Muscle of leg (tissue), 11 donors: ENCODE results near the gene CD300A. TPM values are rescaled to one million over a fixed set of nuclear protein-coding genes. Genes with fewer than 3 reads are reported as not detected.

Source experiments
- DNase-seq: peaks from one replicate; pipeline ENCODE4 v3.0.0; 2013
- H3K27ac ChIP-seq: one replicate; pipeline ENCODE4 v1.5.1; 2013; ENCODE audit warnings: mild to moderate bottlenecking, low read length, control low read depth
- H3K27me3 ChIP-seq: one replicate; pipeline ENCODE4 v1.6.1; 2013; ENCODE audit warnings: low read length; ENCODE audit not compliant: control insufficient read depth, insufficient read depth
- H3K36me3 ChIP-seq: one replicate; pipeline ENCODE4 v1.6.1; 2013; ENCODE audit warnings: low read length; ENCODE audit not compliant: control insufficient read depth, insufficient read depth
- H3K4me1 ChIP-seq: one replicate; pipeline ENCODE4 v1.6.1; 2013; ENCODE audit warnings: low read length; ENCODE audit not compliant: control insufficient read depth, insufficient read depth
- H3K4me3 ChIP-seq: one replicate; pipeline ENCODE4 v1.5.1; 2013; ENCODE audit warnings: low read length, control low read depth
- H3K9me3 ChIP-seq: replicated peaks from 2 replicates; pipeline ENCODE4 v1.6.1; 2013; ENCODE audit warnings: low read depth, low read length; ENCODE audit not compliant: control insufficient read depth
- WGBS: methylation state at CpG from one replicate; pipeline ENCODE4 v1.1.5; 2013; ENCODE audit warnings: missing lambda C conversion rate; ENCODE audit not compliant: insufficient coverage; 5-methylcytosine and 5-hydroxymethylcytosine counted together
- polyA plus RNA-seq, 8 donors: library from polyadenylated mRNA; unstranded; fragments of 120-200 nt; gene quantifications; one replicate each; pipeline versions ENCODE4 v1.2.1 to v1.2.3, GENCODE V29; 2013; ENCODE audit warnings: inconsistent platforms in 1 of 8, low replicate concordance in 1 of 8; ENCODE audit not compliant: insufficient read length in 8 of 8, insufficient read depth in 1 of 8
- total RNA-seq: library from RNA; stranded (reverse); fragments of 120-200 nt; gene quantifications from one replicate; pipeline ENCODE4 v1.2.4, GENCODE V29; 2013

CD300A gene
- total and polyA plus RNA-seq, 9 donors = 1.7 to 4.0 (median 2.4) TPM

DNA sequence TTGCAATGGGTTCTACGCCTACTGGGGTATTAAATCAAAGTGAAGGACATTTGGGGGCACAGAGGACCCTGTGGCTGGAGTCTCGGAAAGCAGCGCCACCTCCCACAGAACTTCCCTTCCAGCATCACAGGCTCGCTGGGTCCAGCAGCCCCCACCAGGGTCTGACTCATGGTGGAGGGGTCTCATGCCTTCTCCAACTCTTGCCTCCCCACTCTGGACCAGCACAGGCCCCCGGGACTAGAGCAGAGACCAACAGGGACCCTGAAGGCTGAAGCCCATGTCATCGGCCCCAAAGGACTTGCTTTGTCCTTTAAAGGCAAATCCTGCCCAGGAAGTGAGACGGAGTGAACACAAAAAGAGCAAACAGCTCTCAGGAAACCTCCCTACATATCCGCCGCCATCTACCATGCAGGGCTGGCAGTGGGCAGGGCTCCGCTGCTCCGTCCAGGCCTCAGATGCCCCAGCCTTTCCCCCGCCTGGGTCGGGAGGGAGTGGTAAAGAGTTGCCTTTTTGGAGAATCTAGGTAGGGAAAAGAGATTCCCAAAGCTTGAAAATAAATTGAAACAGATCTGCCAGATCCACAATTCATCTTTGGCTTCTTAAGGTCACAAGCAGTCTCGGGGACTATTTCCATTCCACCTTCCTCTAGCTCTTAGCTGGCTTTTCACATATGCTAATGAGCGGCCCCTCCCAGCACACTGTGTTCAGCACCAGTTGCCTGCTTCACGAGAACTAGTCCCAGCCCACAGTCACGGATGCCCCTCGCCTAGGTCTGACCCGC lies 36.6 kb upstream of the CD300A start:
- Histone ChIP-seq H3K27me3 (peaks cover 26% of the 10 kb centered on the region), H3K4me3 (peak overlapping the region; percentile 71), H3K36me3 (no peaks in the 10 kb centered on the region), H3K4me1 (peaks cover 56% of the 10 kb centered on the region), H3K27ac (peak overlapping the region; percentile 86), H3K9me3 (no peaks in the 10 kb centered on the region)
- 46% methylated on average over 6 of the region's 19 CpGs for WGBS
- DNase-seq = no peak

GRCh38 chr17:74430385-74430705 lies 36.1 kb upstream of the CD300A start:
- H3K27me3 ChIP-seq = peaks cover 26% of the 10 kb centered on the region
- peaks cover 53% of the 10 kb centered on the region for H3K4me1 ChIP-seq
- H3K36me3 ChIP-seq = no peaks in the 10 kb centered on the region

GRCh38 chr17:74430706-74431567 lies 35.5 kb upstream of the CD300A start:
- Histone ChIP-seq H3K36me3 (no peaks in the 10 kb centered on the region), H3K27me3 (peaks cover 26% of the 10 kb centered on the region), H3K27ac (peak overlapping the region; percentile 86), H3K4me3 (peak overlapping the region; percentile 71), H3K4me1 (peaks cover 59% of the 10 kb centered on the region), H3K9me3 (no peaks in the 10 kb centered on the region)
- WGBS = under 1% methylated on average over 61 of the region's 67 CpGs
- DNase-seq = peak; percentile 67

More at GRCh38 chr17:74430385-74430705, 36.1 kb upstream of the CD300A start:
- H3K9me3 ChIP-seq = no peaks in the 10 kb centered on the region
- WGBS = 25% methylated on average over 13 of the region's 13 CpGs
- peak overlapping the region; percentile 86 for H3K27ac ChIP-seq
- H3K4me3 ChIP-seq = peak overlapping the region; percentile 71
- no peak for DNase-seq

GRCh38 chr17:74431568-74432423 lies 34.6 kb upstream of the CD300A start, which contains the start of gene GPRC5C:
TSS of gene GPRC5C (plus strand) at chr17:74432088. CDS start at chr17:74439777, 7,689 bp downstream.
- no peaks in the 10 kb centered on the region for H3K36me3 ChIP-seq
- peak within 1 kb of the TSS; percentile 71 for H3K4me3 ChIP-seq
- peaks cover 64% of the 10 kb centered on the region for H3K4me1 ChIP-seq
- peak; percentile 76 for DNase-seq
- peak within 1 kb of the TSS; percentile 86 for H3K27ac ChIP-seq
- H3K27me3 ChIP-seq = peaks cover 26% of the 10 kb centered on the region
- no peaks in the 10 kb centered on the region for H3K9me3 ChIP-seq
- WGBS = 1% methylated on average over 68 of the region's 81 CpGs

DNA sequence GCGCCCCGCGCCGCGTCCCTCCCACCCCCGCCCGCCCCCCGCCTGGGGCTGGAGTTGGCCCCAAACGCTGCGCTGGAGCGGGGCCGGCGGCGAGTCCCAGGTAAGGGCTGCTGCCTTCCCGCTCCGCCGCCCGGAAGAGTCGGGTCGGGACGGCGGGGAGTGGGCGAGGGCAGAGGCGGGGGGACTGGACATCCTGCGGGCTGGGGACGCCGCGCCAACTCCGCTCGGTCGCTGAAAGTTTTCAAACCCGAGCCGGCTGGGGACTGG lies 34.1 kb upstream of the CD300A start:
- Histone ChIP-seq H3K36me3 (no peaks in the 10 kb centered on the region), H3K27ac (no peak overlapping the region), H3K9me3 (peaks cover under 1% of the 10 kb centered on the region), H3K4me1 (peaks cover 58% of the 10 kb centered on the region), H3K27me3 (peaks cover 26% of the 10 kb centered on the region), H3K4me3 (peak overlapping the region; percentile 71)
- 1% methylated on average over 32 of the region's 33 CpGs for WGBS
- no peak for DNase-seq

DNA sequence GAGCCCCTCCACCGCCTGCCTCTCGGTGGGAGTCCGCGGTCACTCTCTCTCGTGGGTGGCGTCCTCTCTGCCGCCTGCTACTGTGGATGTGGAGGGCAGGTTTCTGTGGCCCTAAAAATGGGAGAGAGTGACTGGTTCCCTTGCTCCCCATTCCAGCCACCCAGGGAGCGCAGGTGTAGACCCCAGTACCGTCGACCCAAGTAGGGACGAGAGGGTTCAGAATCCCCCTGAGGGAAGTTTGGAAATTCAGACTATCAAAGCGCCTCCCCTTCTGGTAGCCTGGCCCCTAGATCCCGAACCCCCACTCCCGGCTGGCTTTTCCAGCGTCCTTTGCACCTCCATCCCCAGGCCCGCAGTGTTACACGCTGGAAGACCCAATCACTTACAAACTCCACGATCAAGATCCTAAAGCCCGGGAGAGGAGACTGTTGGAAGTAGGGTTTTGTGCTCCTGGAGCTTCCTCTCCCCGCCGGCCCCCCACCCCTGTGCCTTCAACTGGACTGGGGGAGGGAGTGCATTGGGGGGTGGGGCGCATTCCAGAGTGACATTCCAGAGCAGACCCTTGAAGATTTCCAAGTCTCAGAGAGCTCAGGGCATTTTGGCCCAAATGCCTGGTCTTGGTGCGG lies 33.6 kb upstream of the CD300A start:
- WGBS = 0% methylated on average over 3 of the region's 23 CpGs
- H3K9me3 ChIP-seq = peaks cover 5% of the 10 kb centered on the region
- H3K27ac ChIP-seq = peak overlapping the region; percentile 8
- H3K4me1 ChIP-seq = peaks cover 53% of the 10 kb centered on the region
- DNase-seq = no peak
- H3K27me3 ChIP-seq = peaks cover 26% of the 10 kb centered on the region
- H3K36me3 ChIP-seq = no peaks in the 10 kb centered on the region
- peak overlapping the region; percentile 71 for H3K4me3 ChIP-seq

- no peak overlapping the region for H3K4me3 ChIP-seq
- H3K4me1 ChIP-seq = peaks cover 53% of the 10 kb centered on the region
- peaks cover 26% of the 10 kb centered on the region for H3K27me3 ChIP-seq
- 54% methylated on average over 15 of the region's 17 CpGs for WGBS
- peaks cover 6% of the 10 kb centered on the region for H3K9me3 ChIP-seq
- H3K36me3 ChIP-seq = no peaks in the 10 kb centered on the region
- DNase-seq = no peak
- peak overlapping the region; percentile 31 for H3K27ac ChIP-seq
These were observed 32.9 kb upstream of the CD300A start for GRCh38 chr17:74433421-74434121.

DNA sequence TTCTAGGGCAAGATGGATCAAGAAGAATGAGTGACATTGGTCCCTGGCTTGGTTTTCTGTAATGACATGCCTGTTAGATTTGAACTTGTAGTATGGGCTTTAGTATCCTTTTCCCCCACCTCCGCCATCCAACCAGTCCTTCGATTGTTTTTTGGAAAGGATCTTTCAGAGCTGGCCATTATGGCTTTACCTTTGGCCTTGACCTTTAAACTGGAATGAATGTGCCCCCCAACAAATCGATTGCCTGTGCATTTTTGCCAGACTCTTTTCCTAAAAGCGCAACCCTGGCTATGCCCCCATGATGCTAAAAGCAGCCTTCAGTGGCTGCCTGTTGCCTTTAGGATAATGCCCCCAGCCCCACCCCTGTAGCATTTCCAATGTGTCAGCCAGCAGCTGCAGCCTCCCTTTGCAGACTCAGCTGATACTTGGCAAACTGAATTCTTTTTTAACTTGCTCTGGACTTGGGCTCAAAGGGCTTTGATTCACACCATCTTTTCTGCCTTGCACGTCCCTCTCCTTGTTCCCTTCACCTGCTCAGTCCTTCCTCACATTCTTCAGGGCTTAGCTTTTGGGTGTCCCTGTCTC lies 30.6 kb upstream of the CD300A start:
- WGBS = 84% methylated on average over 4 of the region's 5 CpGs
- Histone ChIP-seq H3K27me3 (peaks cover 18% of the 10 kb centered on the region), H3K9me3 (peaks cover 6% of the 10 kb centered on the region), H3K27ac (peak overlapping the region; percentile 69), H3K36me3 (peaks cover 10% of the 10 kb centered on the region), H3K4me1 (peaks cover 41% of the 10 kb centered on the region), H3K4me3 (no peak overlapping the region)
- DNase-seq = peak; percentile 62

DNA sequence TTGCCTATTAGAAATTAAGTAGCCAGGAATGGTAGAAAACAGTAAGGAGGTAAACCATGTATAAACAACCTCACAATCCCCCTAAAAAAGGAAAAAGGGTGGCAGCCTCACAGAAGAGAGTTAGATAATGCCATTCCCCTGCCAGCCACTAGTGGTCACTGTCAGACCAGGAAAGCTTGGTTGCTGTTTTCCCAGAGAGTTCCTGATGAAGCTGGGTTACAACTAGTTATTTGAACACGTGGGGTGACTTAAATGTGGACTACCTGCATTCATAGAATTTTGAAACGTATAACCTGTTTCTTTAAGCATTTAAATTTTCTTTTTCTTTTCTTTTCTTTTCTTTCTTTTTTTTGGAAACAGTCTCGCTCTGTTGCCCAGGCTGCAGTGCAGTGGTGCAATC lies 28.7 kb upstream of the CD300A start:
- H3K36me3 ChIP-seq = peaks cover 13% of the 10 kb centered on the region
- 94% methylated on average over 2 of the region's 3 CpGs for WGBS
- DNase-seq = no peak
- H3K27ac ChIP-seq = no peak overlapping the region
- peaks cover 3% of the 10 kb centered on the region for H3K27me3 ChIP-seq
- no peak overlapping the region for H3K4me3 ChIP-seq
- peaks cover 37% of the 10 kb centered on the region for H3K4me1 ChIP-seq
- H3K9me3 ChIP-seq = peaks cover 6% of the 10 kb centered on the region
